Measurements from ENCODE around the gene NET1.

- TF ChIP-seq EZH2 (IDR thresholded peaks at IDR 0.05), result no peak
- TF ChIP-seq POLR2AphosphoS5 (IDR thresholded peaks at IDR 0.05; ENCODE audit: borderline replicate concordance, low read depth, low read length), result no peak
Observed at GRCh38 chr10:5462841-5463293, 50.5 kb downstream of the NET1 start.
